Measurements from ENCODE around the gene SENP1. TPM values are rescaled to one million over a fixed set of nuclear protein-coding genes. Genes with fewer than 3 reads are reported as not detected.
A peak's percentile ranks its signal among the peaks of the same experiment; 100 is the strongest.

Gene SENP1
- total and polyA plus RNA-seq, 2 of the 13 experiments (the other 11 are each of a cell fraction or from before 2014, with no cell fraction given) = 14.0 to 20.2 TPM

GRCh38 chr12:48105867-48106680 is at the start of gene SENP1 (continued):
- TF ChIP-seq ZNF362 (CRISPR knock-in tag; IDR thresholded peaks at IDR 0.05; ENCODE audit: borderline replicate concordance) (no peak), FOXJ3 (CRISPR knock-in tag; IDR thresholded peaks at IDR 0.05; ENCODE audit: borderline replicate concordance) (no peak), ZFP91 (CRISPR knock-in tag; IDR thresholded peaks at IDR 0.05; ENCODE audit: borderline replicate concordance) (peak; percentile 85; the same call in 1 of the 2 replicates), ZNF264 (CRISPR knock-in tag; IDR thresholded peaks at IDR 0.05) (peak; percentile 1; the same call in 1 of the 2 replicates), JARID2 (CRISPR knock-in tag; IDR thresholded peaks at IDR 0.05; ENCODE audit: insufficient replicate concordance) (no peak), SAFB2 (CRISPR knock-in tag; IDR thresholded peaks at IDR 0.05; ENCODE audit: borderline replicate concordance, low read depth) (peak; percentile 64; the same call in 1 of the 2 replicates), ZNF724P (CRISPR knock-in tag; IDR thresholded peaks at IDR 0.05; ENCODE audit: borderline replicate concordance) (no peak), HIVEP1 (CRISPR knock-in tag; IDR thresholded peaks at IDR 0.05) (peak; percentile 87), ZBTB2 (CRISPR knock-in tag; IDR thresholded peaks at IDR 0.05; ENCODE audit: low read depth) (peak; percentile 99), EED (CRISPR knock-in tag; IDR thresholded peaks at IDR 0.05) (no peak), ZNF746 (CRISPR knock-in tag; IDR thresholded peaks at IDR 0.05) (no peak), ZNF891 (CRISPR knock-in tag; IDR thresholded peaks at IDR 0.05) (peak; percentile 94), ZNF235 (CRISPR knock-in tag; IDR thresholded peaks at IDR 0.05; ENCODE audit: borderline replicate concordance) (no peak), NR2C2 (CRISPR knock-in tag; IDR thresholded peaks at IDR 0.05; ENCODE audit: borderline replicate concordance) (peak; percentile 99), MBD4 (IDR thresholded peaks at IDR 0.05; ENCODE audit: borderline replicate concordance, low read length) (no peak), ZNF350 (CRISPR knock-in tag; IDR thresholded peaks at IDR 0.05; ENCODE audit: borderline replicate concordance, low read depth) (peak; percentile 87), U2AF2 (IDR thresholded peaks at IDR 0.05; ENCODE audit: low read depth, low read length) (no peak), HMG20B (CRISPR knock-in tag; conservative IDR thresholded peaks at IDR 0.05) (0 out of 2 replicates have a peak, but pooled peaks have one; percentile 8)
- TF ChIP-seq, protein P1, sequence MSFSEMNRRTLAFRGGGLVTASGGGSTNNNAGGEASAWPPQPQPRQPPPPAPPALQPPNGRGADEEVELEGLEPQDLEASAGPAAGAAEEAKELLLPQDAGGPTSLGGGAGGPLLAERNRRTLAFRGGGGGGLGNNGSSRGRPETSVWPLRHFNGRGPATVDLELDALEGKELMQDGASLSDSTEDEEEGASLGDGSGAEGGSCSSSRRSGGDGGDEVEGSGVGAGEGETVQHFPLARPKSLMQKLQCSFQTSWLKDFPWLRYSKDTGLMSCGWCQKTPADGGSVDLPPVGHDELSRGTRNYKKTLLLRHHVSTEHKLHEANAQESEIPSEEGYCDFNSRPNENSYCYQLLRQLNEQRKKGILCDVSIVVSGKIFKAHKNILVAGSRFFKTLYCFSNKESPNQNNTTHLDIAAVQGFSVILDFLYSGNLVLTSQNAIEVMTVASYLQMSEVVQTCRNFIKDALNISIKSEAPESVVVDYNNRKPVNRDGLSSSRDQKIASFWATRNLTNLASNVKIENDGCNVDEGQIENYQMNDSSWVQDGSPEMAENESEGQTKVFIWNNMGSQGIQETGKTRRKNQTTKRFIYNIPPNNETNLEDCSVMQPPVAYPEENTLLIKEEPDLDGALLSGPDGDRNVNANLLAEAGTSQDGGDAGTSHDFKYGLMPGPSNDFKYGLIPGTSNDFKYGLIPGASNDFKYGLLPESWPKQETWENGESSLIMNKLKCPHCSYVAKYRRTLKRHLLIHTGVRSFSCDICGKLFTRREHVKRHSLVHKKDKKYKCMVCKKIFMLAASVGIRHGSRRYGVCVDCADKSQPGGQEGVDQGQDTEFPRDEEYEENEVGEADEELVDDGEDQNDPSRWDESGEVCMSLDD (CRISPR knock-in tag; IDR thresholded peaks at IDR 0.05; ENCODE audit: borderline replicate concordance) = no peak
- TF ChIP-seq, protein P2, sequence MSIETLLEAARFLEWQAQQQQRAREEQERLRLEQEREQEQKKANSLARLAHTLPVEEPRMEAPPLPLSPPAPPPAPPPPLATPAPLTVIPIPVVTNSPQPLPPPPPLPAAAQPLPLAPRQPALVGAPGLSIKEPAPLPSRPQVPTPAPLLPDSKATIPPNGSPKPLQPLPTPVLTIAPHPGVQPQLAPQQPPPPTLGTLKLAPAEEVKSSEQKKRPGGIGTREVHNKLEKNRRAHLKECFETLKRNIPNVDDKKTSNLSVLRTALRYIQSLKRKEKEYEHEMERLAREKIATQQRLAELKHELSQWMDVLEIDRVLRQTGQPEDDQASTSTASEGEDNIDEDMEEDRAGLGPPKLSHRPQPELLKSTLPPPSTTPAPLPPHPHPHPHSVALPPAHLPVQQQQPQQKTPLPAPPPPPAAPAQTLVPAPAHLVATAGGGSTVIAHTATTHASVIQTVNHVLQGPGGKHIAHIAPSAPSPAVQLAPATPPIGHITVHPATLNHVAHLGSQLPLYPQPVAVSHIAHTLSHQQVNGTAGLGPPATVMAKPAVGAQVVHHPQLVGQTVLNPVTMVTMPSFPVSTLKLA (IDR thresholded peaks at IDR 0.05) = no peak

Measured in HepG2 (cell line).